Uterus (tissue), 4 donors: ENCODE results near the gene GLIS2. TPM values are rescaled to one million over a fixed set of nuclear protein-coding genes. Genes with fewer than 3 reads are reported as not detected.

ENCODE experiments used
- DNase-seq, 2 donors: peaks; one replicate each; pipeline ENCODE4 v3.0.0-alpha.2; 2019 to 2020
- H3K27ac ChIP-seq, 2 donors: fragments of 200-600 bp; sonication (generic); 1 replicate in 1 of 2; 2 replicates in 1 of 2; pipeline ENCODE4 v1.5.1; 2016 to 2018
- H3K27me3 ChIP-seq, 2 donors: fragments of 200-600 bp; sonication (generic); one replicate each; pipeline ENCODE4 v1.5.1; 2018 to 2019; ENCODE audit warnings: control low read depth in 1 of 2
- H3K36me3 ChIP-seq, 2 donors: fragments of 200-600 bp; sonication (generic); one replicate each; pipeline ENCODE4 v1.5.1; 2019; ENCODE audit warnings: control low read depth in 1 of 2
- H3K4me1 ChIP-seq, 2 donors: fragments of 200-600 bp; sonication (generic); one replicate each; pipeline ENCODE4 v1.5.1; 2018 to 2019; ENCODE audit warnings: control low read depth in 1 of 2
- H3K4me3 ChIP-seq, 2 donors: fragments of 200-600 bp; sonication (generic); 1 replicate in 1 of 2; 2 replicates in 1 of 2; pipeline ENCODE4 v1.5.1; 2018 to 2019; ENCODE audit warnings: mild to moderate bottlenecking in 1 of 2
- H3K9me3 ChIP-seq, 2 donors: fragments of 200-600 bp; sonication (generic); one replicate each; pipeline ENCODE4 v1.5.1; 2019; ENCODE audit warnings: control low read depth in 1 of 2
- POLR2A ChIP-seq, 2 donors: fragments of 450-650 bp; IDR thresholded peaks; one replicate each; pipeline ENCODE4 v1.6.1; 2016; ENCODE audit warnings: antibody characterized with exemption in 2 of 2, mild to moderate bottlenecking in 1 of 2, moderate library complexity in 1 of 2
- intact Hi-C: fragments of 100-400 bp; cut with DNase I; formaldehyde crosslinking; loops from one replicate; pipeline ENCODE4 v1.15.1; 2023; ENCODE audit warnings: low total_unique reads
- total RNA-seq, 4 donors: library from RNA; depleted of rRNA in 3 of 4; stranded (reverse); fragments of >200 nt in 3 of 4; gene quantifications; one replicate each; pipeline versions ENCODE4 v1.1.0 to v1.2.4, GENCODE V29; 2014 to 2023
- TF ChIP-seq, protein P1 (sequence below), 4 experiments: fragments of 200-600 bp in 2 of 4; fragments of 450-650 bp in 2 of 4; sonication (generic) in 2 of 4; IDR thresholded peaks; one replicate each; pipeline ENCODE4 v1.5.1; 2016 to 2019; ENCODE audit warnings: antibody characterized with exemption in 4 of 4, mild to moderate bottlenecking in 2 of 4, moderate library complexity in 1 of 4
- donor health status: DM: yes; HTN: yes; CAD: no.

Gene GLIS2
- total RNA-seq, 4 donors from 2014 or later = 2.9 to 55.8 (median 5.1) TPM

GRCh38 chr16:4385066-4385788, 69.4 kb downstream of the GLIS2 start:
- H3K27ac ChIP-seq = peak overlapping the region; percentile 65 to 68
- peaks cover 0 to 18% of the 10 kb centered on the region in 2 donors for H3K4me1 ChIP-seq
- H3K4me3 ChIP-seq = no peak overlapping the region
- no peaks in the 10 kb centered on the region for H3K27me3 ChIP-seq
- no peaks in the 10 kb centered on the region for H3K36me3 ChIP-seq
- TF ChIP-seq, protein P1, sequence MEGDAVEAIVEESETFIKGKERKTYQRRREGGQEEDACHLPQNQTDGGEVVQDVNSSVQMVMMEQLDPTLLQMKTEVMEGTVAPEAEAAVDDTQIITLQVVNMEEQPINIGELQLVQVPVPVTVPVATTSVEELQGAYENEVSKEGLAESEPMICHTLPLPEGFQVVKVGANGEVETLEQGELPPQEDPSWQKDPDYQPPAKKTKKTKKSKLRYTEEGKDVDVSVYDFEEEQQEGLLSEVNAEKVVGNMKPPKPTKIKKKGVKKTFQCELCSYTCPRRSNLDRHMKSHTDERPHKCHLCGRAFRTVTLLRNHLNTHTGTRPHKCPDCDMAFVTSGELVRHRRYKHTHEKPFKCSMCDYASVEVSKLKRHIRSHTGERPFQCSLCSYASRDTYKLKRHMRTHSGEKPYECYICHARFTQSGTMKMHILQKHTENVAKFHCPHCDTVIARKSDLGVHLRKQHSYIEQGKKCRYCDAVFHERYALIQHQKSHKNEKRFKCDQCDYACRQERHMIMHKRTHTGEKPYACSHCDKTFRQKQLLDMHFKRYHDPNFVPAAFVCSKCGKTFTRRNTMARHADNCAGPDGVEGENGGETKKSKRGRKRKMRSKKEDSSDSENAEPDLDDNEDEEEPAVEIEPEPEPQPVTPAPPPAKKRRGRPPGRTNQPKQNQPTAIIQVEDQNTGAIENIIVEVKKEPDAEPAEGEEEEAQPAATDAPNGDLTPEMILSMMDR (IDR thresholded peaks at IDR 0.05) = no peak
- no peak for TF ChIP-seq POLR2A (IDR thresholded peaks at IDR 0.05)
- intact Hi-C loops = no loop called here
- no peak for DNase-seq
- no peaks in the 10 kb centered on the region for H3K9me3 ChIP-seq

GRCh38 chr16:4385789-4386450, 70.1 kb downstream of the GLIS2 start:
- TF ChIP-seq, protein P1 (IDR thresholded peaks at IDR 0.05) = no peak
- no peak for TF ChIP-seq POLR2A (IDR thresholded peaks at IDR 0.05)
- no peaks in the 10 kb centered on the region for H3K9me3 ChIP-seq
- H3K4me1 ChIP-seq = peaks cover 0 to 15% of the 10 kb centered on the region in 2 donors
- H3K27me3 ChIP-seq = no peaks in the 10 kb centered on the region
- H3K36me3 ChIP-seq = no peaks in the 10 kb centered on the region
- H3K4me3 ChIP-seq = no peak overlapping the region
- no peak for DNase-seq
- intact Hi-C loops = no loop called here
- peak overlapping the region; percentile 65 to 68 for H3K27ac ChIP-seq

GRCh38 chr16:4386451-4386805, 70.6 kb downstream of the GLIS2 start:
- H3K9me3 ChIP-seq = no peaks in the 10 kb centered on the region
- no peaks in the 10 kb centered on the region for H3K36me3 ChIP-seq
- H3K27ac ChIP-seq = peak overlapping the region; percentile 65 to 68
- intact Hi-C loops = no loop called here
- DNase-seq = no peak
- TF ChIP-seq, protein P1 (IDR thresholded peaks at IDR 0.05) = no peak
- TF ChIP-seq POLR2A (IDR thresholded peaks at IDR 0.05) = no peak
- no peaks in the 10 kb centered on the region for H3K27me3 ChIP-seq
- H3K4me3 ChIP-seq = no peak overlapping the region
- peaks cover 0 to 15% of the 10 kb centered on the region in 2 donors for H3K4me1 ChIP-seq

DNA sequence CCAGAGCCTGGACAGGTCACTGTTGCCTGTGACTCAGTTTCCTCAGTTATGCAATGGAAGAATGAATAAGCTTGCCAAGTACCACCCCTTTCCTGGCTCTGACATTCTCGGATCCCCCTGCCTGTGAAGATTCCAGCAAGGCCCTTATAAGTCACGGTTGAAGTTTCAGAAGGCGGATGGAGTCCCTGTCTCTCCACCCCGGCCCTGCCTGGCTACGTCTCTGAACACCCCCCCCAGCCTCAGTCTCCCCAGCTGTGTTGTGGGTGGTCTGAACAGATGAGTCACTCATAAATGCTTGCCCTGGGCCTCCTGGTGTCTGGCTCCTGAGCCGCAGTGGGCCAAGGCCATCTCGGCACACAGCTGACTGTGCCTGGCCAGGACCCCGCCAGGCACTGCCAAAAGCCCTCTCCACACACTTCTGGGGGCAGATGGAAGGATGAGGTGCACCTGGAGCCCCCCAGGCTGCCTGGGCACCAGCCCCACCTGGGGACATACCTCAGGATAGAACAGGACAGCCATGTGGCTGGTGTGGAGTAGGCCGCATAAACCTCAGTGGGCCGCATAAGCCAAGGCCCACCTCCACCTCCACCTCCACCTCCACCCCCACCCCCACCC, 71.2 kb downstream of the GLIS2 start:
- no peak for DNase-seq
- H3K4me1 ChIP-seq = peaks cover under 1 to 20% of the 10 kb centered on the region in 2 donors
- no peak overlapping the region for H3K4me3 ChIP-seq
- no peaks in the 10 kb centered on the region for H3K27me3 ChIP-seq
- no peaks in the 10 kb centered on the region for H3K9me3 ChIP-seq
- H3K36me3 ChIP-seq = no peaks in the 10 kb centered on the region
- peak overlapping the region; percentile 65 to 68 for H3K27ac ChIP-seq
- intact Hi-C loops = no loop called here
- TF ChIP-seq, protein P1 (IDR thresholded peaks at IDR 0.05) = no peak
- TF ChIP-seq POLR2A (IDR thresholded peaks at IDR 0.05) = no peak

- Histone ChIP-seq H3K4me1 (peaks cover 6 to 26% of the 10 kb centered on the region in 2 donors), H3K4me3 (no peak overlapping the region), H3K27me3 (no peaks in the 10 kb centered on the region), H3K27ac (peak overlapping the region; percentile 65 to 68), H3K9me3 (no peaks in the 10 kb centered on the region), H3K36me3 (no peaks in the 10 kb centered on the region)
- no peak for TF ChIP-seq POLR2A (IDR thresholded peaks at IDR 0.05)
- TF ChIP-seq, protein P1 (IDR thresholded peaks at IDR 0.05) = no peak
- no peak for DNase-seq
- intact Hi-C loops = no loop called here
Observed at GRCh38 chr16:4387781-4388180, 71.9 kb downstream of the GLIS2 start.
